OCI-LY7 (cell line): Measurements from ENCODE around the gene MYO18A.

Source experiments
- EZH2phosphoT487 ChIP-seq: fragments of 200-600 bp; sonication (generic); IDR thresholded peaks from 2 replicates; pipeline ENCODE4 v1.6.1; 2018; ENCODE audit warnings: low read depth, borderline replicate concordance, mild to moderate bottlenecking, mixed run types, antibody characterized with exemption, low read length, moderate library complexity, mixed read lengths
- TF ChIP-seq, protein P1 (sequence below): fragments of 200-600 bp; sonication (generic); conservative IDR thresholded peaks from 2 replicates; pipeline ENCODE4 v1.5.1; 2014; ENCODE audit warnings: mild to moderate bottlenecking, antibody characterized with exemption, low read length, moderate library complexity, mixed read lengths

DNA sequence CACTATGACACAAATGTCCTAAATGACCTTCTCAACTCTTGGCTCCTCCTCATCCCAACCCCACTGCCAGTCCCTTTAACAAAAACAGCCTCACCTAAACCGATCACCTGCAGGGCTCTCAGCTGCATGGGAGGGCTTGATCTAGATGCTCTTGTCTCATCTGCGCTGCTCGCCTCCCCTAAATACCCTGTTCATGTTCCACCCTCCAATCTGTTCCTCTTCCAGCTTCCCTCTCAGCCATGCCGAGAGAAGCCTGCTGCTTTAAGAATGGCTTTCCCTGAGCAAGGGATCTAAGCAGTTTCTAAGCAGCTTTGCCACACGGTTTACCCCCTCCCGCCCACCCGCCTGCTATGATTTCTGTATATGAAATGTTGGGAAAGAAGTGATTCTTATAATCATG lies 113.6 kb downstream of the MYO18A start:
- TF ChIP-seq, protein P1, sequence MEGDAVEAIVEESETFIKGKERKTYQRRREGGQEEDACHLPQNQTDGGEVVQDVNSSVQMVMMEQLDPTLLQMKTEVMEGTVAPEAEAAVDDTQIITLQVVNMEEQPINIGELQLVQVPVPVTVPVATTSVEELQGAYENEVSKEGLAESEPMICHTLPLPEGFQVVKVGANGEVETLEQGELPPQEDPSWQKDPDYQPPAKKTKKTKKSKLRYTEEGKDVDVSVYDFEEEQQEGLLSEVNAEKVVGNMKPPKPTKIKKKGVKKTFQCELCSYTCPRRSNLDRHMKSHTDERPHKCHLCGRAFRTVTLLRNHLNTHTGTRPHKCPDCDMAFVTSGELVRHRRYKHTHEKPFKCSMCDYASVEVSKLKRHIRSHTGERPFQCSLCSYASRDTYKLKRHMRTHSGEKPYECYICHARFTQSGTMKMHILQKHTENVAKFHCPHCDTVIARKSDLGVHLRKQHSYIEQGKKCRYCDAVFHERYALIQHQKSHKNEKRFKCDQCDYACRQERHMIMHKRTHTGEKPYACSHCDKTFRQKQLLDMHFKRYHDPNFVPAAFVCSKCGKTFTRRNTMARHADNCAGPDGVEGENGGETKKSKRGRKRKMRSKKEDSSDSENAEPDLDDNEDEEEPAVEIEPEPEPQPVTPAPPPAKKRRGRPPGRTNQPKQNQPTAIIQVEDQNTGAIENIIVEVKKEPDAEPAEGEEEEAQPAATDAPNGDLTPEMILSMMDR = no peak
- TF ChIP-seq EZH2phosphoT487 = no peak
